ENCODE data around the gene PRAMEF26.
"Not testable (repeated sequence)": the region's sequence is repeated elsewhere in the genome, so short reads cannot be mapped to it uniquely, and the experiment has no call there.

DNA sequence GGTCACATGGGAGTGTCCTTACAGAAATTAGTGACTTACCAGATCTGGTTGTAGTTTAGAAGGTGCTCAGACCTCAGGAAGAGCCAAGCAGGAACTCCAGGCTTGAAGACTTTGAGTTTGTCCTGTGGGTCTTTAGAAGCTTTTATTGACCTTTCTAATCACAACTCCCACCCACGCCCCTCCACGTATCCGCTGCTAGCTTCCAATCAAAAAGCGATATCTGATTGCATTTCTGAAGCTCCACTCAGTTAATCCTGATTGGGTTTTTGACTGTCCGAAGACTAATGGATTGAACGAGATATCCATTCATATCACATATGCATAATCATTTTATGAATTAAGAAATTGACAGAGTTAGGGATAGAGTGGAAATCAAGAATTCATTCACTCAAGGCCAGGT, 39.1 kb downstream of the PRAMEF26 start, which contains the start of gene HNRNPCL2:
- TF ChIP-seq, protein P1, sequence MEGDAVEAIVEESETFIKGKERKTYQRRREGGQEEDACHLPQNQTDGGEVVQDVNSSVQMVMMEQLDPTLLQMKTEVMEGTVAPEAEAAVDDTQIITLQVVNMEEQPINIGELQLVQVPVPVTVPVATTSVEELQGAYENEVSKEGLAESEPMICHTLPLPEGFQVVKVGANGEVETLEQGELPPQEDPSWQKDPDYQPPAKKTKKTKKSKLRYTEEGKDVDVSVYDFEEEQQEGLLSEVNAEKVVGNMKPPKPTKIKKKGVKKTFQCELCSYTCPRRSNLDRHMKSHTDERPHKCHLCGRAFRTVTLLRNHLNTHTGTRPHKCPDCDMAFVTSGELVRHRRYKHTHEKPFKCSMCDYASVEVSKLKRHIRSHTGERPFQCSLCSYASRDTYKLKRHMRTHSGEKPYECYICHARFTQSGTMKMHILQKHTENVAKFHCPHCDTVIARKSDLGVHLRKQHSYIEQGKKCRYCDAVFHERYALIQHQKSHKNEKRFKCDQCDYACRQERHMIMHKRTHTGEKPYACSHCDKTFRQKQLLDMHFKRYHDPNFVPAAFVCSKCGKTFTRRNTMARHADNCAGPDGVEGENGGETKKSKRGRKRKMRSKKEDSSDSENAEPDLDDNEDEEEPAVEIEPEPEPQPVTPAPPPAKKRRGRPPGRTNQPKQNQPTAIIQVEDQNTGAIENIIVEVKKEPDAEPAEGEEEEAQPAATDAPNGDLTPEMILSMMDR (IDR thresholded peaks at IDR 0.05), result not testable (repeated sequence)
- TF ChIP-seq POLR2A (IDR thresholded peaks at IDR 0.05), result not testable (repeated sequence)

Measured in breast epithelium (tissue), 3 donors.